ENCODE data around the gene ZBTB47. TPM values are rescaled to one million over a fixed set of nuclear protein-coding genes. Genes with fewer than 3 reads are reported as not detected.

Gene ZBTB47
- total RNA-seq, 1 donor from 2014 or later, result 20.5 TPM

DNA sequence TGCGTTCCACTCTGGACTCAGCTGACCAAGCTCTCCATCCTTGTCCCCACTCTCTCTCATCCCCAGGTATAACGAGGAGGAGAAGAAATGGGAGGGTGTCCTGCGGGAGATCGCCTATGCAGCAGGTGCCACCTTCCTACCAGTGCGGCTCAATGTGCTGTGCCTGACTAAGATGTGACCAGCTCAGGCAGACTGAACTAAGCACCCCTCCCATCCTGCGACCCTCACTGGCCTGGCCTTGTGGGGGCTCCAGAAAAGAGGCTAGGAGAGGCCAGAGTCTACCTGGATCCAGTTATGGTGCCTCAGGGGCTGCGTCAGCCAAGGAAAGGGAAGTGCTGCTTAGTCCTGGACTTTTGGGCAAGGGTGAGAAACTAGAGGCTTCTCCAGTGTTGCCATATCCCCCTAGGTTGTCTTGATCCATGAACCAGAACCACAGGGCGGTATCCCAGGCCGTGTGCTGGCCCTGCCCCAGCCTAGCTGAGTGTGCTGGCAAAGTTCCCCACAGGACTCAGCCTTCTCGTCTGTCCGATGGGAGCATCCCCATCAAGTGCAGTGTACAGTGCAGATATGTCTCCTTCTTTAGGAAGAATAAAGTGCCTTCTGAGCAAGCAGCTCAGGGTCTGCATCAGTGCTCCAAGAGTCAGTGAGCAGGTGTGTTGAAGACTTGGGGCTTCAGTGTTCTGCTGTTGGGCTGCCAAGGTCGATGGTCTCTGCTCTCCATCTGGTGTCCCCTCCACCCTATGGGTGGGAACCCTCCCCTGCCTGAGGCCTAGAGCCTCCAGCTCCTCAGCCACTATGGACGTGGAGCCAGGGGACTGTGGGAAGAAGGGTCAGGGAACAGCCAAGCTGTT is 38.5 kb downstream of the ZBTB47 start:
- H3K27ac Mint-ChIP-seq (ENCODE audit: unreplicated experiment), result no peak overlapping the region

DNA sequence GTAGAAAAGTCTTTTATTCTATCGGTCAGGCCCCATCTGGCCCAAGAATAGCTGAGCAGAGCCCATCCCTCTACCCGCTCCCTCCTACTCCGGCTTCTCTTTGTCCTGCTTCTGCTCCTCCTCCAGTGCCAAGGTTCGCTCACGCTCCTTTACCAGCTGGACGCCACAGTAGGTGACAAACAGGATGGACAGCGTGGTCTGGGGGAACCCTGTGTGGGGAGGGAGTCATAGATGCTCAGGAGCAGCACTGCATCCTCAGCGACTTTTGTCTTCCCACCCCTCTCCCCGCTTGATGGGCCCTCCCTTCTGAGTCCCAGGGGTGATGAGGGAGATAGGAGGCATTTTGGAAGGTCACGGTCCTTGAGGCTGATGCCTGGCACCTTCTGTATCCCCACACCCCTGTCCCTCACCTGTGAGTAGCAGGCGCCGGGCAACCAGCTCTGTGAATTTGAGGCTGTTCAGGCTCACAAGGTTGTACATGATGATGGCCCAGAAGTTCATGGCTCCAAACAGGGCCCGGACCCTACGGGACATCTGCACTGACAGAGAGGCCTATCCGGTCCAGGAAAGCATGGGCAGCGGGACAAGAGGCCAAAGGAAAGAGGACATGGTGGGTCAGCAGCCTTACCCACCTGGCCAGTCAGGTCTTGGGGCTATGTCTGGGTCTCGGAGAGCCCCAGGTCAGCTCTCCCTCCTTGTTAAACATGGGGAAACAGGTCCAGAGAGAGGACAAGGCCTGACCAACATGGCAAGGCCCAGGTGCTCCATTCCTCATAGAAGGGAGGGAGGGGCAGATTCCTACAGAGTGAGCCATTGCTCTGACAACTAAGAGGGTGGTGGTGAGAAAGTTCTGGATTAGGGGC is 39.4 kb downstream of the ZBTB47 start:
- no peak for DNase-seq (ENCODE audit: low spot score)

More for the DNA sequence above, 38.5 kb downstream of the ZBTB47 start:
- Mint-ChIP-seq H3K4me3 (ENCODE audit: unreplicated experiment) (no peak overlapping the region), H3K27me3 (ENCODE audit: unreplicated experiment) (peaks cover 7% of the 10 kb centered on the region), H3K4me1 (ENCODE audit: unreplicated experiment) (no peaks in the 10 kb centered on the region), H3K9me3 (ENCODE audit: unreplicated experiment) (no peaks in the 10 kb centered on the region), H3K36me3 (ENCODE audit: low read depth, unreplicated experiment) (no peaks in the 10 kb centered on the region)
- no peak for DNase-seq (ENCODE audit: low spot score)
- TF ChIP-seq, protein P1, sequence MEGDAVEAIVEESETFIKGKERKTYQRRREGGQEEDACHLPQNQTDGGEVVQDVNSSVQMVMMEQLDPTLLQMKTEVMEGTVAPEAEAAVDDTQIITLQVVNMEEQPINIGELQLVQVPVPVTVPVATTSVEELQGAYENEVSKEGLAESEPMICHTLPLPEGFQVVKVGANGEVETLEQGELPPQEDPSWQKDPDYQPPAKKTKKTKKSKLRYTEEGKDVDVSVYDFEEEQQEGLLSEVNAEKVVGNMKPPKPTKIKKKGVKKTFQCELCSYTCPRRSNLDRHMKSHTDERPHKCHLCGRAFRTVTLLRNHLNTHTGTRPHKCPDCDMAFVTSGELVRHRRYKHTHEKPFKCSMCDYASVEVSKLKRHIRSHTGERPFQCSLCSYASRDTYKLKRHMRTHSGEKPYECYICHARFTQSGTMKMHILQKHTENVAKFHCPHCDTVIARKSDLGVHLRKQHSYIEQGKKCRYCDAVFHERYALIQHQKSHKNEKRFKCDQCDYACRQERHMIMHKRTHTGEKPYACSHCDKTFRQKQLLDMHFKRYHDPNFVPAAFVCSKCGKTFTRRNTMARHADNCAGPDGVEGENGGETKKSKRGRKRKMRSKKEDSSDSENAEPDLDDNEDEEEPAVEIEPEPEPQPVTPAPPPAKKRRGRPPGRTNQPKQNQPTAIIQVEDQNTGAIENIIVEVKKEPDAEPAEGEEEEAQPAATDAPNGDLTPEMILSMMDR (IDR thresholded peaks at IDR 0.05; ENCODE audit: unreplicated experiment), result no peak

DNA sequence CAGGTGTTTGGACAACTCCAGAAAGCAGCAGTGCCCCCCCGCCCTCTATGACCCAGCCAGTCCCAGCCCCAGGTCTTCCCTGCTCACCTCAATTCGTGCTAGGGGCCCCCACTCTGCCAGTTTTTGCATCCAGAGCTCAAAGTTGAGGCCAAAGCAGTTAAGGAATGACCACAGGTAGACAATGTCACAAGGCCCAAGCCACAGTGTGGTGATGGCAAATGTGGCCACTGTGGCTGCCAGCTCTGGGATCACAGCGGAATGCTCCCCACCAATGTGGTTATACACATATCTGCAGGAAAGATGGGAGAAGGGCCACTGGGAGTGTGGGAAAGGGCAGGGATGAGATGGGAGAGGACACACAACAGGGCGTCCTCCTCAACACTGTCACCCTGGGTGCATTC is 40.0 kb downstream of the ZBTB47 start:
- Mint-ChIP-seq H3K27ac (ENCODE audit: unreplicated experiment) (no peak overlapping the region), H3K36me3 (ENCODE audit: low read depth, unreplicated experiment) (no peaks in the 10 kb centered on the region), H3K27me3 (ENCODE audit: unreplicated experiment) (peaks cover 5% of the 10 kb centered on the region), H3K4me3 (ENCODE audit: unreplicated experiment) (no peak overlapping the region), H3K4me1 (ENCODE audit: unreplicated experiment) (no peaks in the 10 kb centered on the region), H3K9me3 (ENCODE audit: unreplicated experiment) (no peaks in the 10 kb centered on the region)
- TF ChIP-seq, protein P1 (IDR thresholded peaks at IDR 0.05; ENCODE audit: unreplicated experiment), result no peak
- no peak for DNase-seq (ENCODE audit: low spot score)

More for the DNA sequence above, 39.4 kb downstream of the ZBTB47 start:
- H3K27ac Mint-ChIP-seq (ENCODE audit: unreplicated experiment), result no peak overlapping the region
- H3K4me3 Mint-ChIP-seq (ENCODE audit: unreplicated experiment), result no peak overlapping the region
- TF ChIP-seq, protein P1 (IDR thresholded peaks at IDR 0.05; ENCODE audit: unreplicated experiment), result no peak
- peaks cover 5% of the 10 kb centered on the region for H3K27me3 Mint-ChIP-seq (ENCODE audit: unreplicated experiment)
- no peaks in the 10 kb centered on the region for H3K36me3 Mint-ChIP-seq (ENCODE audit: low read depth, unreplicated experiment)
- no peaks in the 10 kb centered on the region for H3K9me3 Mint-ChIP-seq (ENCODE audit: unreplicated experiment)
- no peaks in the 10 kb centered on the region for H3K4me1 Mint-ChIP-seq (ENCODE audit: unreplicated experiment)

DNA sequence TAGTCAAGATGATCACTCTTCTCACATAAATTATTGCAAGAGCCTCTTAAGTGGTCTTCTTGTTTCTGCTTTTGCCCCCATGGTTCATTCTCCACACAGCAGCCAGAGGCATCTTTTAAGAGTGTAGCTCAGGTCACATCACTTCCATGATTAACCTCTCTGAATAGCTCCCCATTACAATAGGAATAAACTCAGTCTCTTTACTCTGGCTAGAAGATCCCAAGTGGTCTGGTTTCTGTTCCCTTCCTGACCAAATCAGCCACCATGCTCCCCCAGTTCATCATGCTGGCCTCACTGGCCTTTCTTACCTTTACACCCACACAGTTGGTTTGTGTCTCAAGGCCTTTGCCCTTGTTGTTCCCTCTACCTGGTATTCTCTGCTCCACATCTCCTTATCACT is 40.9 kb downstream of the ZBTB47 start:
- TF ChIP-seq, protein P1 (IDR thresholded peaks at IDR 0.05; ENCODE audit: unreplicated experiment), result no peak
- DNase-seq (ENCODE audit: low spot score), result no peak
- H3K36me3 Mint-ChIP-seq (ENCODE audit: low read depth, unreplicated experiment), result no peaks in the 10 kb centered on the region
- H3K4me3 Mint-ChIP-seq (ENCODE audit: unreplicated experiment), result no peak overlapping the region
- H3K27ac Mint-ChIP-seq (ENCODE audit: unreplicated experiment), result no peak overlapping the region
- H3K27me3 Mint-ChIP-seq (ENCODE audit: unreplicated experiment), result peaks cover 3% of the 10 kb centered on the region
- H3K4me1 Mint-ChIP-seq (ENCODE audit: unreplicated experiment), result no peaks in the 10 kb centered on the region
- no peaks in the 10 kb centered on the region for H3K9me3 Mint-ChIP-seq (ENCODE audit: unreplicated experiment)
